ENCODE results near the gene CD79A. TPM values are rescaled to one million over a fixed set of nuclear protein-coding genes. Genes with fewer than 3 reads are reported as not detected.

The CD79A gene
- polyA plus RNA-seq, 3 donors, result 1.9 to 2.7 (median 2.1) TPM

DNA sequence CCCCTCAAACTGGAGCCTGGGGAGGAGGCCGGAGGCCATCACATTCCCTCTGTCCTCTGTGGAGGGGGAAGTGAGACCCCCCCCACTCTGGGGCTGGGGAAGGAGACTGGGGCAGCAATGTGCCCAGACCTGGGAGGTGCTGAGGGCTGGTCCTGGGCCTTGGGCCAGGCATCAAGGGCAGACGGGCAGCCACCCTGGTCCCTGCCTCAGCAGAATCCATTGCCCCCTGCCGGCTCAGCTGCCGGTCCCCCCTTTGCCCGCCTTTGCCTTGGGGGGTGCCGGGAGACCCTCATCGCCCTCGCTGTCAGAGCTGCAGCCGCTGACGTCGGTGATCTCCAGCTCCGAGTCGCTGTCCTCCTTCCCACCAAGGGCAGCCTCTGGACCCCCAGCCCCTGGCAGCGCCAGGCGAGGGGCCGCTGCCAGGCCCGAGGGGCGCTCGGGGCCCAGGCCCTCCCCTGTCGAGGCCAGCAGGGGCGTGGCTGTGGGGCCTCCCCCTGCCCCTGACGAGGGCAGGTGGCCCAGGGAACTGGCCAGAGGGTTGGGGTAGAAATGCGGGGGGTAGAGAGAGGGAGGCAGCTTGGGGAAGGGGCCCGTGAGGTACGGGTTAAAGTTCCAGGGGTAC lies 31.0 kb downstream of the CD79A start:
- no peak overlapping the region for H3K27ac ChIP-seq (ENCODE audit: low read depth in 1 of 2, low read length in 2 of 2)
- peaks cover 91% of the 10 kb centered on the region for H4K20me1 ChIP-seq (ENCODE audit: insufficient read depth, low read length)
- peaks cover 46% of the 10 kb centered on the region in 2 donors for H3K36me3 Mint-ChIP-seq
- peaks cover 19% of the 10 kb centered on the region for H3K4me1 Mint-ChIP-seq
- no peak overlapping the region for H3K27ac Mint-ChIP-seq
- no peak overlapping the region for H2AFZ ChIP-seq (ENCODE audit: insufficient read depth, low read depth, low read length, poor library complexity, severe bottlenecking)
- no peaks in the 10 kb centered on the region for H3K4me1 ChIP-seq (ENCODE audit: control insufficient read depth in 1 of 2, insufficient read depth in 2 of 2, low read length in 2 of 2)
- whole genome bisulfite sequencing (ENCODE audit: insufficient coverage), result 95% methylated on average over 23 of the region's 25 CpGs
- no peak overlapping the region for H3K4me3 ChIP-seq (replicated peaks in 1 of 3; ENCODE audit: low read depth in 2 of 3, low read length in 3 of 3)
- H3K4me3 Mint-ChIP-seq, result no peak overlapping the region
- peaks cover 0 to 6% (median 0%) of the 10 kb centered on the region in 7 donors for H3K9me3 Mint-ChIP-seq
- peaks cover 0 to 5% of the 10 kb centered on the region in 2 donors for H3K9me3 ChIP-seq (replicated peaks in 1 of 2; ENCODE audit: control insufficient read depth in 1 of 2, insufficient read depth in 1 of 2, low read length in 2 of 2)
- intact Hi-C loops (cut with micrococcal nuclease), result no loop called here
- TF ChIP-seq, protein P1, sequence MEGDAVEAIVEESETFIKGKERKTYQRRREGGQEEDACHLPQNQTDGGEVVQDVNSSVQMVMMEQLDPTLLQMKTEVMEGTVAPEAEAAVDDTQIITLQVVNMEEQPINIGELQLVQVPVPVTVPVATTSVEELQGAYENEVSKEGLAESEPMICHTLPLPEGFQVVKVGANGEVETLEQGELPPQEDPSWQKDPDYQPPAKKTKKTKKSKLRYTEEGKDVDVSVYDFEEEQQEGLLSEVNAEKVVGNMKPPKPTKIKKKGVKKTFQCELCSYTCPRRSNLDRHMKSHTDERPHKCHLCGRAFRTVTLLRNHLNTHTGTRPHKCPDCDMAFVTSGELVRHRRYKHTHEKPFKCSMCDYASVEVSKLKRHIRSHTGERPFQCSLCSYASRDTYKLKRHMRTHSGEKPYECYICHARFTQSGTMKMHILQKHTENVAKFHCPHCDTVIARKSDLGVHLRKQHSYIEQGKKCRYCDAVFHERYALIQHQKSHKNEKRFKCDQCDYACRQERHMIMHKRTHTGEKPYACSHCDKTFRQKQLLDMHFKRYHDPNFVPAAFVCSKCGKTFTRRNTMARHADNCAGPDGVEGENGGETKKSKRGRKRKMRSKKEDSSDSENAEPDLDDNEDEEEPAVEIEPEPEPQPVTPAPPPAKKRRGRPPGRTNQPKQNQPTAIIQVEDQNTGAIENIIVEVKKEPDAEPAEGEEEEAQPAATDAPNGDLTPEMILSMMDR (IDR thresholded peaks at IDR 0.05), result no peak
- no peaks in the 10 kb centered on the region for H3K79me2 ChIP-seq (ENCODE audit: insufficient read depth, low read length)
- DNase-seq, result no peak
- no peak overlapping the region for H3K9ac ChIP-seq (ENCODE audit: insufficient read depth, low read length, poor library complexity, severe bottlenecking)
- peaks cover 8 to 23% of the 10 kb centered on the region in 2 donors for H3K27me3 ChIP-seq (ENCODE audit: control insufficient read depth in 2 of 2, insufficient read depth in 2 of 2, low read length in 2 of 2)
- H3K36me3 ChIP-seq (replicated peaks in 1 of 2; ENCODE audit: control insufficient read depth in 1 of 2, insufficient read depth in 2 of 2, low read length in 2 of 2), result peaks cover 45 to 48% of the 10 kb centered on the region in 2 donors
- H3K27me3 Mint-ChIP-seq (ENCODE audit: low read depth in 3 of 3), result peaks cover 4 to 33% (median 30%) of the 10 kb centered on the region in 3 donors
- no peak overlapping the region for H3K4me2 ChIP-seq (replicated peaks; ENCODE audit: extremely low read depth, low read length, poor library complexity, severe bottlenecking)

DNA sequence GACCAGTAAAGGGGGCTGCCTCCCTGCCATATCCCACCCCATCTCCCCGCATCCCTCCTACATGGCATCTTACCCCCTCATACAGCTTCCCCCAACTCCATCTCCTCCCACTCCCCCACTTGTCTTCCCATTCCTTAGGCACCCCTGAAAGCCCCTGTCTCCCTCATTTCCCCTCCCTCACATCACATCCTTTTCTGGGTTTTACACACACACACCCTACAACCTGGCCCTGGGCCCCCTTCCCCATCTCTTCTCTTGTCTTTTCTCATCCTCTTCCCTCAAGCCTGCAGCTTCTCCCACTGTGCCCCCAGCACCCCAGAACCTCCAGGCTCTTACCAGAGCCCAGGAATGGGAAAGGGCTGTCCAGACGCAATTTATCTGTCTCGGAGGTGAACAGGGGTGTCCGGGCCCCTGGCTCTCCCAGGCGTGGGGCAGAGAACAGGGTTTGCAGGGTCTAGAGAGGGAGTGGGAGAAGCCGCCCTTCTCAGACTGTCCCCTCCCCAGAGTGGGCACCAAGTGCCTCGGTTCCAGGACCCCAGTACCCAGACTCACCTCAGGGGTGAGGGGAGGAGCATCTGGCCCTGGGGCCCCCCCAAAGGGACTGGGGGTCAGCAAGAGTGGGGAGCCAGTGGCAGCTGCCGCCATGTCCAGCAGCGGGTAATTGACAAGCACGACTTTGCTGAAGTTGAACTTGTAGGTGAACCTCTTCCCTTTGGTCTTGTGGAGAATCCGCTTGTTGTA lies 31.8 kb downstream of the CD79A start:
- Histone ChIP-seq H3K9ac (ENCODE audit: insufficient read depth, low read length, poor library complexity, severe bottlenecking) (no peak overlapping the region), H3K79me2 (ENCODE audit: insufficient read depth, low read length) (no peaks in the 10 kb centered on the region), H3K9me3 (replicated peaks in 1 of 2; ENCODE audit: control insufficient read depth in 1 of 2, insufficient read depth in 1 of 2, low read length in 2 of 2) (peaks cover 0 to 5% of the 10 kb centered on the region in 2 donors), H3K4me1 (ENCODE audit: control insufficient read depth in 1 of 2, insufficient read depth in 2 of 2, low read length in 2 of 2) (no peaks in the 10 kb centered on the region), H3K36me3 (replicated peaks in 1 of 2; ENCODE audit: control insufficient read depth in 1 of 2, insufficient read depth in 2 of 2, low read length in 2 of 2) (peaks cover 37 to 41% of the 10 kb centered on the region in 2 donors), H3K27ac (ENCODE audit: low read depth in 1 of 2, low read length in 2 of 2) (no peak overlapping the region), H4K20me1 (ENCODE audit: insufficient read depth, low read length) (peaks cover 88% of the 10 kb centered on the region), H3K4me2 (replicated peaks; ENCODE audit: extremely low read depth, low read length, poor library complexity, severe bottlenecking) (no peak overlapping the region), H3K27me3 (ENCODE audit: control insufficient read depth in 2 of 2, insufficient read depth in 2 of 2, low read length in 2 of 2) (peaks cover 13 to 30% of the 10 kb centered on the region in 2 donors), H2AFZ (ENCODE audit: insufficient read depth, low read depth, low read length, poor library complexity, severe bottlenecking) (no peak overlapping the region), H3K4me3 (replicated peaks in 1 of 3; ENCODE audit: low read depth in 2 of 3, low read length in 3 of 3) (no peak overlapping the region)
- Mint-ChIP-seq H3K4me1 (peaks cover 19% of the 10 kb centered on the region), H3K9me3 (peaks cover 0 to 4% (median 0%) of the 10 kb centered on the region in 7 donors), H3K36me3 (peaks cover 38 to 39% of the 10 kb centered on the region in 2 donors), H3K4me3 (no peak overlapping the region), H3K27ac (no peak overlapping the region), H3K27me3 (ENCODE audit: low read depth in 3 of 3) (peaks cover 4 to 40% (median 36%) of the 10 kb centered on the region in 3 donors)
- 92% methylated on average over 4 of the region's 11 CpGs for WGBS (ENCODE audit: insufficient coverage)
- DNase-seq, result no peak
- TF ChIP-seq, protein P1 (IDR thresholded peaks at IDR 0.05), result no peak
- intact Hi-C loops (cut with micrococcal nuclease), result no loop called here

Measured in CD14-positive monocyte (primary cell).